ENCODE measurements around the gene PNPLA4.
A peak's percentile ranks its signal among the peaks of the same experiment; 100 is the strongest.

PNPLA4 gene, protein sequence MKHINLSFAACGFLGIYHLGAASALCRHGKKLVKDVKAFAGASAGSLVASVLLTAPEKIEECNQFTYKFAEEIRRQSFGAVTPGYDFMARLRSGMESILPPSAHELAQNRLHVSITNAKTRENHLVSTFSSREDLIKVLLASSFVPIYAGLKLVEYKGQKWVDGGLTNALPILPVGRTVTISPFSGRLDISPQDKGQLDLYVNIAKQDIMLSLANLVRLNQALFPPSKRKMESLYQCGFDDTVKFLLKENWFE

GRCh38 chrX:7927259-7928167 is at the start of gene PNPLA4:
PNPLA4 (minus strand) TSS chrX:7927413; CDS start chrX:7926119, 1,294 bp downstream.
- DNase-seq (ENCODE audit: low spot score), result peak; percentile 81

DNA sequence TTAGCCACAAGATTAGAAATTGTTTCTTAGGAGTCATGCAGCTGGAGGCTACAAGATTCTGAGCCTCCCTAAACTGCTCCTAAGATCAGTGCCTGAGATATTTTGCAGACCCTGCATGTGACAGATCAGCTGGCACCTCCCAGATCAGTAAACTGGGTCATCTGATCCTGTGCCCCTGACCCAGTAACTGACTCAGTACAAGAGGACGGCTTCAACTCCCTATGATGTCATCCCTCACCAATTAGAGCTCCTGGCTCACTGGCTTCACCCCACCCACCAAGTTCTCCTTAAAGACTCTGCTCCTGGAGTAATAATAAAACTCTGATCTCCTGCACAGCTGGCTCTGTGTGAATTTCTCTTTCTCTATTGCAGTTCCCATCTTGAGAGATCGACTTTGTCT is 45.4 kb upstream of the PNPLA4 start:
- DNase-seq (ENCODE audit: low spot score), result no peak

GRCh38 chrX:7970428-7970827 is 43.2 kb upstream of the PNPLA4 start:
- no peak for DNase-seq (ENCODE audit: low spot score)

DNA sequence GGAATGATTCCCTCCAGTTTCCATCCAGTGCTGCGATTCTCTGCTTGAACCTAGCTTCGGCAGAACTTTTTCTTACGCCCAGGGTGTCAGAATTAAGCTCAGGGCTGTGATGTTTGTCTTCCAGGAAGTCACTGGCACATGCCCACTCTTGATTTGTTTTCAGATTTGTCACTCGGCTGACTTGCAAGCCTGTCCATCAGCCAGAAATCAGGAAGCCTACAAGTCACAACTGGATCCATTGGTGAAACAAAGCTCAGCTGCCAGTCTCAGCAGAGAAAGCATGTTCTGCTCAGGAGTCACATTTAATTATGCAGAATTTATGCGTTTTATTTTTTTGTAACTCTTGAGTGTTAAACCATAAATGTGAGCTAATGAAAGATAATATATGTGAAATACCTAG is 38.2 kb upstream of the PNPLA4 start:
- no peak for DNase-seq (ENCODE audit: low spot score)

- DNase-seq (ENCODE audit: low spot score), result no peak
Measured at GRCh38 chrX:7960246-7960645, 33.0 kb upstream of the PNPLA4 start.

DNA sequence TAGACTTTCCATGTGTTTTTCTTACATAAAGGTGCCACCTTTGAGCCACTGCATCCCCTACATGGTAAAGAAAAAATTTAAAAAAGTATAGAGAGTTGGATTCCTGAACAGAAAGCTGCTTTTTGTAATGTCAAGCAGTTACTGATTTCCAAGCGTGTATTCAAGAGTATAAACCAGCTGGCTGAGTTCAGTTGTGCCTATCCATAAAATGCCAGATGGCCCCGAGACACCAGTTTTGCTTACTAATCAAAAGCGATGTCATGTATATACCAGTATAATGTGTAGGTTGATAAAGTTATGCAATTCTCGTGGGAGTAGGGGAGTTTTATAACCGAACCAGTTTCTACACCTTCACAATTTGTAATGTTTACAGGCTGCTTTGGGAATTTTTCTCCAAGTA is 26.2 kb upstream of the PNPLA4 start:
- no peak for DNase-seq (ENCODE audit: low spot score)

GRCh38 chrX:7950865-7951264 is 23.7 kb upstream of the PNPLA4 start:
- DNase-seq (ENCODE audit: low spot score), result no peak

DNA sequence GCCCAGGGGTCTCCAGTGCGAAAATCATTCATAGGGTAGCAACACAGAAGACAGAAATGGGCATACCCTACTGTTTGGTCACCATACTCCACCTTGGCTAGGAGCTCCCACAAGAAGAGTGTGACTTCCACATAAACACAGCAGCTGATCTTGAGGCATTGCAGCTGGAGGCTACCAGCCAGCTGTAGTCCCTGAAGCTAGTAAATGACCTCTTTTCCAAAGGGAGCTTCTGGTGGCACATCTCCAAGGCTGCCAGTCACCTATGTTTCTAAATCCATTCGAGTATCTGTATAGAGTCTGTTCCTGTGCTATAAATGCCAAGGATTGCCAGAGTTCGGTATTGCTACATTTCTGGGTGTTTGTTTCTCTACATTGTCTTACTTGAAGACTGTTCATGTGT is 21.3 kb upstream of the PNPLA4 start:
- DNase-seq (ENCODE audit: low spot score), result no peak

DNA sequence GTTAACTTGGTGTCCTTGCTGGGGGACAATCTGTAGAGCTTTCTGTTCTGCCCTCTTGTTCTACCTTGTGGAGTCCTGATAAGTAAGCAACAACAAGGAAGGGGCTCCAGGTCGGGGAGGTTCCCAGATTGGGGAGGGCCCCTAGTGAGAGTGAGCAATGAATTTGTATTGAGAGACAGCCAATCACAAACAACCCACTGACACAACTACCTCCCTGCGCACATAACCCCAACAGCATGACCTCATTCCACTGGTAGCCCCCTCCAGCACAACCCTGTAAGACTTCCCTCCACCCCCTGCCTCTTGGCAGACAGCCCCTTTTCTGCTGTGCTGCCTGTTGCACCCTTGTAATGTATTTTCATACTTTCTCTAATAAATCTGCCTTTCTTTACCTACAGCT is 19.7 kb upstream of the PNPLA4 start:
- DNase-seq (ENCODE audit: low spot score), result no peak

DNA sequence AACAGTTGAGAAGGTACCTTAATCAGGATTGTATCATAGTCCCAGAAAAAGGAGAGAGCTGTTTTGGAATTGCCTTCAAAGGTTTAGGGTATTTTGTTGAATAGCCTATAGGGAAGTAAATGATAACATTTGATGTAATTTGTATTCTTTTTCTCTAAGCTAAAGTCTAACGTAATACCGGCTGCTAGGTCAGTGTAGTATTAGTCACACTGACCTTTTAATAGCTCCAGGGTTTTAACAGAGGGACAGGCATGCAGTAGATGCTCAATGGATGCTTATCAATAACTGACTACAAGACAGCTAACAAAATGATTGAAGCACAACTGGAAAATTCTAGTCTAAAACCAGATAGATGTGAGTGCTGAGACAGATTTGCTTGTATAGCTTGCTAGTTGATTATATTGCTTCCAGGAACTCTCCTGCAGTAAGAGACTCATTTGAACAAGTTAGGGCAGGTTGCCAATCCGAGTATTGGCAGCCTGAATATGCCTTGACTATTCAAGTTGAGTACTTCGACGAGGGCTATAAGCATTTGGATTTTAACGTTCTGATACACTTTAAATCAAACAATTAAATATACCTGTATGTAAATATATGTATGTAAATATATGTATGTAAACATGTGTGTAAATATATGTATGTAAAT is 16.5 kb upstream of the PNPLA4 start:
- no peak for DNase-seq (ENCODE audit: low spot score)

- no peak for DNase-seq (ENCODE audit: low spot score)
Measured at GRCh38 chrX:7941390-7942042, 14.3 kb upstream of the PNPLA4 start.

- no peak for DNase-seq (ENCODE audit: low spot score)
Measured at GRCh38 chrX:7934026-7934425, 6.8 kb upstream of the PNPLA4 start.

DNA sequence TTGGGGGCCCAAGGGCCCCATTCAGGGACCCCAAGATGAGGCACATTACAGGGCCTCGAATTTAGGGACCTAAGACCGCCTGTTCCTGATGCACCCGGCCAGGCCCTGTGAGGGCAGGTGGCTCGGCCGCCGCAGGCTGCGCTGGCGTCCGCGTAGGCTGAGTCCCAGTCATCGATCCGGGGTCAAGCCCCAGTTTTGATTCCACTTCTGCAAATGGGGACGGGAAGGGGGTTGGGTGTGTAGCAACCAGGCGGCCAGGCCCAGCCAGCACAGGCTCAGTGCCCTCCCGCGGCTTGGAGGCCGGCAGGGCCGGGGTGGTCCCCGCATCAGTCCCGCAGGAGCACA is 327 bp downstream of the PNPLA4 start:
- DNase-seq (ENCODE audit: low spot score), result no peak

GRCh38 chrX:7926501-7926900 is 712 bp downstream of the PNPLA4 start:
- DNase-seq (ENCODE audit: low spot score), result no peak

DNA sequence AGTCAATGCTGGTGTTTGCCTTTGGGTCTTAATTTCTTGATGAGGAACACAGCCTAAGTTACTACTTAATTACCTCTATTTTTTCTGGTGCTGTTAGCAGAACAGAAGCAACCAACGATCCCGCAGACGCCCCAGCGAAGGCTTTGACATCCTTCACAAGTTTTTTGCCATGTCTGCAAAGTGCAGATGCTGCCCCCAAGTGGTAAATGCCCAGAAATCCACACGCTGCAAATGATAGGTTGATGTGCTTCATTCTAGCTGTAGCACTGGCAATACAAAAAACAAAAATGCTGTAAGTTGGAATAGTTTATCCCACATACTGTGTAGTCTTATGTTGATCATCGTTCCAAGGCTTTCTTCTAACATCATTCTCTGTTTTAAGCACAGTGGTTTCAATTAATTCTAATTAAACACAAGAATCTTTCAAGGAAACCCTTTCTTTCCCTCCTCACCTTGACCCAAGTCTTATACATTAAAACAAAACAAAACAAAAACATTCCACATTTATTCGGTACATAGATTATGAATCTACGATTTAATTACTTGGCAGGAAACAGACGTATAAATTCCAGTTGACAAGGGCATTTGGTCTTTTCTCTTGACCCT is 1.2 kb downstream of the PNPLA4 start:
- peak; percentile 43 for DNase-seq (ENCODE audit: low spot score)

DNA sequence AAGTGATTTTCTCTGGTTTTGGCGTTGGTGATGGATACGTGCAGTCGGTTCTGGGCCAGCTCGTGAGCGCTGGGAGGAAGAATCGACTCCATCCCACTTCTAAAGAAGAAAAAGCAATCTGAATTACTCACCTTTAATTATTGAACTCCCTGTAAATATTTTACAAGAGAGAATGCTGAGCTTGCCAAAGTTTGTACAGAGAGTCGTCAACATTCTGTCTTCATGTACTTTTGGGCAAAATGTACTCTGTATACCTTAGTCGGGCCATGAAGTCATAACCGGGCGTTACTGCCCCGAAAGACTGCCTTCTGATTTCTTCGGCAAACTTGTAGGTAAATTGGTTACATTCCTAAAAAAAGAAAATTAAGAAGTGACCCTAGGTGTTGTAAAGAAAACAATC is 5.5 kb downstream of the PNPLA4 start:
- DNase-seq (ENCODE audit: low spot score), result no peak

- DNase-seq (ENCODE audit: low spot score), result no peak
Measured at GRCh38 chrX:7908821-7909220, 18.4 kb downstream of the PNPLA4 start.

GRCh38 chrX:7904562-7904961 is 22.7 kb downstream of the PNPLA4 start:
- DNase-seq (ENCODE audit: low spot score), result no peak

- no peak for DNase-seq (ENCODE audit: low spot score)
Measured at GRCh38 chrX:7891928-7892327, 35.3 kb downstream of the PNPLA4 start.

DNA sequence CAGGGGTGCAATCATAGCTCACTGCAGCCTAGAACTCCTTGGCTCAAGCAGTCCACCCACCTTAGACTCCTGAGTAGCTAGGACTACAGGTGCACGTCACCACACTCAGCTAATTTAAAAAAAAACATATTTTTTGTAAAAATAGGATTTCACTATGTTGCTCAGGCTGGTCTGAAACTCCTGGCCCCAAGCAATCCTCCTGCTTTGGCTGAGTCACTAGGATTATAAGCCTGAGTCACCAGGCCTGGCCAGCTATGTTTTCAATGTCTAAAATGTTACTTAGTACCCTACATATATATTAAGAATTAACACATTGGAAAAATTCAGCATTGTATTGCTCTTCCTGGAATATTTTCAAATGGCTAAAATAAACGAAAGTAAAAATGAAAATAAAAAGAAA is 37.5 kb downstream of the PNPLA4 start:
- DNase-seq (ENCODE audit: low spot score), result no peak

GRCh38 chrX:7889135-7889534 is 38.1 kb downstream of the PNPLA4 start:
- no peak for DNase-seq (ENCODE audit: low spot score)

DNA sequence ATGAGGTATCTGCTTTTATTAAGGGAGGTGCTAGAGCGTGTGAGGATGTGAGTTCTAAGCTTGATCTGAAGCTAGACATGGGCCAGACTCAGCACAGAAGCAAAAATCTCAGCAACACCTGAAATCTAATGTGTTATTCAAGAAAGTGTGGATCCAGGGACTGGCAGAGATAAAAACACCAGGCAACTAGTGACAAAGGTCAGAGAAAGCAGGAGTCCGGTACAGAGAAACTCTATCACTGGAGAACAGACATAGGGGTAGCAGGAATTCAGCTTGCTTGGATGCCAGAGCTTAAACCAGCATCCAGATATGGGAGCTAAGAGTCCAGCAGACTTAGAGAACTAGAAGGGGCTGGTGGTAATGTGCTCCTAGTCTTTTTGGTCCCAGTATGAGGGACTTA is 50.3 kb downstream of the PNPLA4 start:
- DNase-seq (ENCODE audit: low spot score), result no peak

Measured in germinal center (tissue), 1 donor.